GM21390 (cell line): Measurements from ENCODE around the gene MACO1.
"Not testable (repeated sequence)": the region's sequence is repeated elsewhere in the genome, so short reads cannot be mapped to it uniquely, and the experiment has no call there.

Experiments used
- ATAC-seq: cut with Tn5 transposase; IDR thresholded peaks from one replicate; pipeline ENCODE4 v1.9.1; 2021; ENCODE audit not compliant: unreplicated experiment

The MACO1 gene

DNA sequence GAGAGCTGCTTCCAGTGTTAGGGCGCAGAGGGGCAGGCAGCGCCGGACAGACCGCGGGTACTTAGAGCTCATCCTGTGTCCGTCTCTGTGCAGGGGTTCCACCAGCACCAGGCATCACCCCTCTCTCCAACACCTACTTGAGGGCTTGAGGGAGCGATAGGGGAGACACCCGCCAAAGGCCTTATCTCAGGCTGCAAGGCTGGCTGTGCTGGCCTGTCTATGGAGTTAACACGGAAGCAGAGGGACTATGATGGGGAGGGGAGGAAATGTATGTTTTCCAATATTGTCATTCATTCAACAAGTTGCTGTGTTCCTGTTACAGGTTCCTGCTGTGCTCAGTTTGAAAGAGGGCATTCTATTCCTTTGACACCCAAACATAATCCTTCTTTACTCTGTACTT lies 10.0 kb upstream of the MACO1 start, which contains the start of gene RHCE:
TSS of gene RHCE (minus strand) at position 111 of the 400 bp plus-strand sequence. CDS start at position 72, 39 bp downstream.
- ATAC-seq = not testable (repeated sequence)

DNA sequence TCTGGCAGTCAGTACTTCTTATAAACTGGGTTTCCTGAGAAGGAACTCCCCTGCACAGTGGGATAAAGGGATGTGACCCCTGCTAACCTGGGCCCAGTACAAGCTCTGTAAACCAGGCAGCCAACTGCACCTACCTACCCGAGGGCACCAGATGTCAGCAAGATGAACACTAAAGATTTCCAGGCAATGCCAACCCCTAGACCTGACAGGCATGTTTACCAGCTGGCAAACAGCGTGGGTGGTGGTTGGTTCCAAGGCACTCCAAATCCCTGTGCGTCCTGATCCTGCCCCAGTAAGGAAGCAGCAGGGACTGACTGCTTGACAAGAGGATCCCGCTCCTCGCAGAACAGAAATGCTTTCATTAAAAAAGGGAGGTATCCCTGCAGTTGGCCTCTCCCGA lies 7.5 kb upstream of the MACO1 start:
- ATAC-seq = not testable (repeated sequence)

GRCh38 chr1:25425098-25426085 lies 5.3 kb upstream of the MACO1 start:
- no peak for ATAC-seq

- ATAC-seq = no peak
Measured at GRCh38 chr1:25427696-25428095, 3.0 kb upstream of the MACO1 start.

GRCh38 chr1:25428475-25429166 lies 2.1 kb upstream of the MACO1 start:
- no peak for ATAC-seq

- peak; percentile 25 for ATAC-seq
Measured at GRCh38 chr1:25430967-25431881, 527 bp downstream of the MACO1 start.

DNA sequence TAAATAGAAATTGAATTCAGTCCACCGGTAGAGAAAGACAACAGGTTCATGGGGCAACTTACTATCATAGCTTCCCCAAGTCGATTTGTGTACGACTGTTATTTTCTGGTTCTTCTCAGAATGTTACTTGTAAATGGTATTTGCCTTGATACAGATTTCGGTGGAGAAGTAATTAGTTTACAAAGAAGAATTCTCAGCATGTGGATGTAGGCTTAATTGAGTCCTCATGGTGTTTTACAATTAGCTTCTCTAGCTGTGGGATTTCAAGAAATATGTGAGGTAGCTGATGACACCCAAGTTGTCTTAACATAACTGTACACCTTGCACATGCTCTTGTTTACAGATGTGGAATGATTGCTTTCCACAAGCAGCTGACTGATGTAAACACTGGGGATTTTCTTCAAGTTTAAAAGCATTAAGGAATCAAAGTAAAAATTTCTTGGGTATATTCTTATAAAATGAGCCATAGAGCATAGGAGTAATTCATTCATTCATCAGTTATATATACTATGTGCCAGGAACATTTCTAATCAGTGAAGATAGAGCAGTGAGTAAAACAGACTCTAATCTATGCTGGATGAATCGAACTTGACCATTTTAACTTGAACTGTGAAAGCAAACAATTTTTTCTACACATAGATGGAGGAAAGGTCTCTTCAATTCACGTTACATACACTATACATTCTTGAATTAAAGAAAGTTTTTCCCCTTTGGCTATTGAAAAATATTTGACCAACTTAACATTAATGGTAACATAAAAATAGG lies 1.4 kb downstream of the MACO1 start:
- no peak for ATAC-seq

DNA sequence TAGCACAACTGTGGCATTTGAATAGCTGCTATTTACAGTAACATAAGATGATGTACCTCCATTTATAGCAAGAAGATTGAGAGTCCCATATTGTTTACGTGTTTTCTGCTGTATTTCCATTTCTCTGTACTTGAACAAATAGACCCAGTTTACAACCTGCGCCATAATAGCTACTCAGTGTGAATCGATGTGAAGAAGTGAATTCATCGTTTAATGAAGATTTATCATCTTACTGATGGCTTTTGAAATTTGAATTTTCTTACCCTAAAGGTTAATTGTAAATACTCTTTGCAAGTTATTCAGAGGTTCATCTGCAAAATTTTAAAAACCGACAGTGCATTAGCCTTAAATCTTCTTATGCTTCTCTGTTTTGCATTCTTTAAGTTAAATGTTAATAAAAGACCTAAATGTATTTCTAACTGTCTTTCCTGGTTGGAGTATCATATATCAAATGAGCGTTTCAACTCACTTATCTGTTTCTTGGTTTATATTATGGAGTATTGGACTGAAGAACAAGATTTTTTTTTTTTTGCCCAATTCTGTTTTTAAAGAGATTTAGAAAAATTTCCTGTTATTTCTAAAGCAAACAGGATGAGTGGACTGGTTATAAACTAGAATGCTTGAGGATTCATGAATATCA lies 2.2 kb downstream of the MACO1 start:
- no peak for ATAC-seq

- ATAC-seq = no peak
Measured at GRCh38 chr1:25433389-25434186, 2.9 kb downstream of the MACO1 start.

DNA sequence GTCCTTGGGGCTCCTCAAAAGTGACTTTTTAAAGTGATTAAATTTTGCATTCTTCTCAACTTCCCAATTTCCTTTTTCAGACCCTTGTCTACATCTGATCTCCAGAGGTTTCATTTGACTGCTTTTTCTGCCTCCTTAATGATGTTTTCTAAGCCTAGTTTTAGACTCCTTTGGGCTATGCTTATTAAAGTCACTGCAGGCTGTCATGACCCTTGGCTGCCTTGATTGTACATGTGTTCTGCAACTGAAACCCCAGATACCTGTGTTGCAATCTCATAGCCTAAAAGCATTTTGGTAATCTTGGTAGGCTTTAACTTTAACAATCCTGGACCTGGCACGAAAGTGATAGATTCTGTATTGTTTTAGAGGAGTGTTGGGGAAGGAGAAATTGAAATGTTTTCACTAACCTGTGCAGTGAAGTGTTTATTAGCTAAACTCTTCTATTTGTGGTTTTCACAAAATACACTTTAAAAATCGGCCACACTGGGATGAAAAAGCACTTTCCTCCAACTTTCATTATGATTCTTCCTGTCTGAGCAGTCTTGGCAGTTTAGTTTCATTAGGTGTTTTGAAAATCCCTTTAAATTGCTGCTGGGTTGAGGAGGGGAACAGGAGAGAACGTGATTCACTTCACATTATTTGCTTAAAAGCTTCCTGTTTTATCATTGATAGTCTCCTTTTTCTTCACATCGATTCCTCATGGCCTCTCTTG lies 4.9 kb downstream of the MACO1 start:
- ATAC-seq = no peak

GRCh38 chr1:25437672-25438071 lies 7.0 kb downstream of the MACO1 start:
- no peak for ATAC-seq

GRCh38 chr1:25439287-25439686 lies 8.6 kb downstream of the MACO1 start:
- no peak for ATAC-seq

DNA sequence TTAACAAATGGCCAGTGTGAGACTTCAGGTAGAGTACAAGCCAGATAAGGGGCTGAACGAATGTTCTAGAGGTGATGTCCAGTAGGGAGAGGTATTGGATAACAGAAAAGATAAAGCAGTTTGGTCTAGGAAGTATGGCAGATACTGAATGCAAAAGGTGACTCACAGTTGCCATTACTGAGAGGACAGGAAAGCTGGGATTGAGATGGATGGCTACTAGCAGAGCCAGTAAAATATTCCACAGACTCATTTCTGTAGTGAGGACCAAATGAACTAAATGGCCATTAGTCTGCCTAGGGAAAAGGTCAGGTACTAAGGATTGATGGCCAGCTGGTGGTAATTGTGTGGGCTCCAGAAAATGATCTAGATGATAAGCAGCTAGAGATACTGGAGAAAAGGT lies 11.5 kb downstream of the MACO1 start:
- no peak for ATAC-seq

GRCh38 chr1:25443030-25443699 lies 12.5 kb downstream of the MACO1 start:
- ATAC-seq = no peak

DNA sequence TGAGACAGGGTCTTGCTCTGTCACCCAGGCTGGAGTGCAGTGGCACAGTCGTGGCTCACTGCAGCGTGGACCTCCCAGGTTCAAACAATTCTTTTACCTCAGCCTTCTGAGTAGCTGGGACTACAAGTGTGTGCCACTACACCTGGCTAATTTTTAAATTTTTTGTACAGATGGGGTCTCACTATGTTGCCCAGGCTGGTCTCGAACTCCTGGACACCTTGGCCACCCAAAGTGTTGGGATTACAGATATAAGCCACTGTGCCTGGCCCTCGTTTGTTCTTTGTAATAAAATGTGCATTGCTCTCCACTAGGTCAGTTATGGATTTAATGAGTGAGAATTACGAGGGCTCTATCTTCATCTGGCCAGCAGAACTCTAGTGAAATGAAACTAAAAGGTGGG lies 13.9 kb downstream of the MACO1 start:
- not testable (repeated sequence) for ATAC-seq

DNA sequence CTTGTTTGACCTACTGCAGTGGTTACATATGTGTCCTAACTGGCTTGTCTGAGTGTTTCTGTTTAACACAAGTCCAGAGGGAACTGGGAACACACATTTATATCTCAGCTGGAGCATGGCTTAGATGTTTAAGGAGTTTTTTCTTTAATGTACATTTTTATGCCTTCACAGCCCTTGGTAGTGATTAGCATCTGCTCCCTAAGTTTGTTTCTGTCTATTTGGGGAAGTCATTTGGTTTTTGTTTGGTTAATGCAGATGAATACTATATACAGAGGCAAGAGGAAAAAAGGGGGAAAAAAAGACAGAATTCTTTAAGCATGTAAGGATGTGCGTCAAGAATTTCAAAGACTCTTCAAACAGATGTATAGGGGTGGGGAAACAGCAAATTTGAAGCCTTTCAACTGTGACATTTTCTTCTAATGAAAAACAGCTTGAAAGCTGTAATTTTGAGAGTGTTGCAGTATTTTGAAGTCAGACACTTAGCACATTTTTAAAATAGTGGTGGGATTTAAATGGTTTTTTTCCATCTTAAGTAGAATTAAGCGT lies 15.4 kb downstream of the MACO1 start:
- ATAC-seq = no peak

GRCh38 chr1:25447547-25447946 lies 16.9 kb downstream of the MACO1 start:
- no peak for ATAC-seq
